NCI-H526 (cell line): Measurements from ENCODE around the gene HAO1.
"Not testable (repeated sequence)": the region's sequence is repeated elsewhere in the genome, so short reads cannot be mapped to it uniquely, and the experiment has no call there.

Experiments used
- DNase-seq, 2 experiments: peaks; one replicate each; lab custom pipeline; 2025; lab: John Stamatoyannopoulos, UW

Gene HAO1

DNA sequence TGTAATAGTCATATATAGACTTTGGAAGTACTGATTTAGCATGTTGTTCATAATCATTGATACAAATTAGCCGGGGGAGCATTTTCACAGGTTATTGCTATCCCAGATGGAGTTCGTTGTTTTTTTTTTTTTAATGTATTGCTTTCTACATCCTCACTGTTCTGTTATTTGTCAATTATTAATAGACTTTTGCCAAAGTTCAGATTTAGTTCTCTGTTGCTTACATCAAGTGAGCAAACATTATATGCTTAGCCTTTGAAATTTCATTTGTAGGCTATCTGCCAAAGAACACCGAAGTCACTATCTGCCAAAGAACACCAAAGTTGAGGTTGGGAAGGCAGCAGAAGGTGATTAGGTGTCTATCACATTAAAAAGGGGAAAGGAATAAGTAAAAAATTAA is at the start of gene HAO1:
TSS of gene HAO1 (minus strand) at position 118 of the 400 bp plus-strand sequence. CDS start at position 82, 36 bp downstream.
- no peak for DNase-seq

DNA sequence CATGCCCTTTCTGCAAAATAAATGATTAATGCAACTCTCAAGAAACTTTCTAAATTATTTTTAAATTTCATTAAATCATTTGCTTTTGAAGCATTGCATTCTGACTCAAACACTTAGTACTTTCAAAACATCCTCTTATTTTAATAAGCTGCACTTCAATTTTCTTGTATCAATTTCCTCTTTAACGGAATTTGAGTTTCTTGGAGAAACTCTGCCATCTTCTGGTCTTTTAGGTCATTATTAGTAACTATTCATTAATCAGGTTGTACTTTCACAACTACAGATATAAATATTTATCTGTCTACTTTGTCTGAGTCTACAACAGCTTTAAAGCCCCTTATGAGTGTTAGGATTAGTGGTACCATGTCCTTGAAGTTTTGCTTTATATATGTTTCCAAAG is 49.1 kb upstream of the HAO1 start:
- DNase-seq: no peak

DNA sequence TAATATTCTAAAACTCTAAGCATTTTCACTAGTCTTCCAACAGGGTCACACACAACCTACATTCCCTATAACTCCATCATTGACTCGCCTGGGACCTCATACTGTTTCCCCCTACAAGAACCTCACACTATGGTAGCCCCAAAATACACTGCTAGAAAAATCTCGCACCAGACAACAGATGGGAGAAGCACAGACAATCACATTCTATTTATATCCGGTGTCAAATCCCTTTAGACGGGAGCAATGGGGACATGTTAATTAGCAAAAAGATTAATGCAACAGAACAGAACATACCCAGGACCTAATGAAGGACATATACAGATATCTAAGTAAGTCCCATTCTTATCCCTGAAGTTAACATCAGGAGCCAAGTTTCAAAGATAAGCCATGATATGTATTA is 45.7 kb upstream of the HAO1 start:
- no peak for DNase-seq

DNA sequence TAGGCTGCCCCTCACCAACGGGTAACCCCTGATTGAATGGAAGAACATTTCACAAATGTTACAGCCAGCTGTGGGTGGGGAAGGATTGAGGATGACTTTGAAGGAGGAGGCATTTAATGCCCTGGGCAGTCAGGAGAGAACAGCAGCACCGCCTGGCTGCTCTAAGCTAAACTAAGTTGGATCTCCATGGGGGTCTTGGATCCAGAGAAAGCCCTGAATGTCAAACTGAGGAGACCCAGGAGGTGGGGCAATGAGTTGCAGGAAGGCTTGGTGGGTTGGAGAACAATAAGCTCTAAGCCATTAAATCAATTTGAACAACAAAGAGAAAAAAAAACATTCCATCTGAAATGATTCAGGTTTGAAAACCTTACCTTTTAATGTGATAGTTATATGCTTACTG is 43.9 kb upstream of the HAO1 start:
- DNase-seq: no peak

DNA sequence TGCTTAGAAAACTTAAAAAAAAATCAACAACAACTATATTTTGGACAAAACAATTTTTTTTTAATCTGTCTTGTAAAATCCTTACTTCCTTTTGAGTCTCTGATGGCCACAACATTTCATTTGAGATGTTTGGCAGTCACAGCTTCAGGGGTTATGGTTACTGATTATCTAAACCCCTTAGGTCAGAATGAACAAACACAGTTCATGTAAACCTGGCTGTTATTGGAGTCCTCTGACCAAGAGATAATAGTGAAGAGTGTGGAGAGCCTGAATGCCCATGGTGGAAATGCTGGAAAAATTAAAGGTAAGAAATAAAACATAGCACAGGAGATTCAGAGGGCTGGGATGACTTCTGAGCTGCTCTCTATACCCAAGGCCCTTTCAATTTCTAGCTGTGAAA is 41.1 kb upstream of the HAO1 start:
- DNase-seq: no peak

DNA sequence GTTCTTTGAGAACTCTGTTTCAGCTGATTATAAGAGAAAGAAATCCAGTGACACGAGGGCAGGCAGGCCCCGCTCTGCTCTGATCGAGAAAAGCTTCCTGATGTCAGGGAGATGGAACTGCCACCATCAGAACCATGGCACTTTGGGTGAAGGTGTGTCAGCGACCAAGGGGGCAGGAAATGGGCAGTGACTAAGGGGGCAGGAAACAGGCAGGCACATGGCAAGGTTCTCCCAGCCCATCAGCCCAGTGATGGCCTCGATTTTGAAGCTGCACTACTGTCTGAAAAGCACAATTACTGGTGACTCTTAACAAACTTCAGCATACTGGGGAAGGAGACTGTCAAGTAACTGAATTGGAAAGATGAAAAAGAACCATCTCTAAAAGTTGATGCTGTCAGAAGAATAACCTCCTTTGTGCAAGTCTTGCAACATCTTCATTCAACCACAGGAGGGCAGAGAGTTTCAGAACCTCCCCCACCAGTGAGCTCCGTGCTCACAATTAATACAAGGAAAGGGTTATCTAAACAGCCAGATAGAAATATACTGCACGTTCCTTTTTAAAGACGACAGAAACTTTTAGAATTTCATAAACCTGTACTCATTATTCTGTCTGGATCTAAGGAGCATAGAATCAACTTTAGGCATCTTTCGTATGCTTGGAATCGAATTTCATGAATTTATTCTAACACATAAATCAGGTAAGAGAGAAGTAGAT is 40.2 kb upstream of the HAO1 start:
- peak; percentile 27 to 51 for DNase-seq

DNA sequence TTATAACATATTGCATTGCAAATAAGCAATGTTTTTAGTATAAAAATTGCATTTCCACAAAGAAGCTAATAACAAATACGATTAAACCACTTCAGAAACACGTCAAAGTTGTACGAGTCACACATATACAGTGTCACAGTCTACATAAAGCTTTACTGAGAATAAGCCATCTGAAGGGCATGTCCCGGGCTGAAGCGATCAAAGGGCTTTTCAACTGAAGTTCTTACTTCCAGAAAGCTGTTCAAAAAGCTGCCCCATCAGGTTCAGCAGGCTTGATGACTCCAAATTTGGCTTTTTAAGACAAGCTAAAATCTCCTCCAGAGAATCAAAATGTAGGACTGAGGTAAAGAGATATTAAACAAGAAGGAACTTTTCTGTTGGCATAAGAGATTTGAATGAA is 37.5 kb upstream of the HAO1 start:
- no peak for DNase-seq

DNA sequence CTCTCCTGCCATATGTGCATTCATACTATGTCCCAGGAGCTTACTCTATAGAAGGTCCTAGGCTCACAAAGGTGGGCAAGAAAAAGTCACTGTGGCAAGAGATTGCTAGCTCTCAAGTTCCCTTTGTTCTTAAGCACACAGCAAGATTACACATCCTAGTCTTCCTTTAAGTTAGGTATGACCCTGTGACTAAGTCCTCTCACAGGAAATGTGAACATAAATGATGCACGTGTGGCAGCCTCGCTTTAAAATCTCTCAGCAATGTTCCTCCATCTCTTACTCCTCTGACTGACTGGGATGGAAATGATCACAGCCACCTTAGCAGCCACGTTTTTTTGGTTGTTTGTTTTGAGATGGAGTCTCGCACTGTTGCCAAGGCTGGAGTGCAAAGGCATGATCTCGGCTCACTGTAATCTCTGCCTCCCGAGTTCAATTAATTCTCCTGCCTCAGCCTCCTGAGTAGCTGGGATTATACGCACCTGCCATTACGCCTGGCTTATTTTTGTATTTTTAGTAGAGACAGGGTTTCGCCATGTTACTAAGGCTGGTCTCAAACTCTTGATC is 35.7 kb upstream of the HAO1 start:
- DNase-seq: no peak

DNA sequence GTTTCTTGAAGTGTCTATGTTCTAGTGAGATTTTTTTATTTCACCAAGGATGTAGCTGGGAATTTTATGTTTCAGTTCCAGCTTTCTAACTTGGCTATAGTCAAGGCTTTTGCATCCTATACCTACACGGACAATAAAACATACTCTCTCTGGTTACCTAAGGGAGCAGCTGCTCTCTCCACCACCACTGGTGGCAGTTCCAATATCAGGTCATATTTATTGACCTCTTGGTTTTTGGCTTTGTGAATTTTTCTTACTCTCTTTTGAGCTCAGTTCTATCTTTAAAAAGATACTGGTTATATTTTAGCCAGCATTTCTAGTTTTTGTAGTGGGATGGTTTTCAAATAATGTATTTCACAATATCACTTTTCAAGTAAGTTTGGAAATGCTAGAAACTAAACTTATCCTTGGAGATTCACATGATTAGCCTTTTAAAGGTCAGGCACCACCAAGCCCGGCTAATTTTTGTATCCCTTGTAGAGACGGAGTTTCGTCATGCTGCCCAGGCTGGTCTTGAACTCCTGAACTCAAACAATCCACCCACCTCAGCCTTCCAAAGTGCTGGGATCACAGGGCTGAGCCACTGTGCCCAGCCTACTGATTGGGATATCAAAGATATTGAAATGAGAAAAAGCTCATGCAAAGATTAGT is 34.7 kb upstream of the HAO1 start:
- no peak for DNase-seq

DNA sequence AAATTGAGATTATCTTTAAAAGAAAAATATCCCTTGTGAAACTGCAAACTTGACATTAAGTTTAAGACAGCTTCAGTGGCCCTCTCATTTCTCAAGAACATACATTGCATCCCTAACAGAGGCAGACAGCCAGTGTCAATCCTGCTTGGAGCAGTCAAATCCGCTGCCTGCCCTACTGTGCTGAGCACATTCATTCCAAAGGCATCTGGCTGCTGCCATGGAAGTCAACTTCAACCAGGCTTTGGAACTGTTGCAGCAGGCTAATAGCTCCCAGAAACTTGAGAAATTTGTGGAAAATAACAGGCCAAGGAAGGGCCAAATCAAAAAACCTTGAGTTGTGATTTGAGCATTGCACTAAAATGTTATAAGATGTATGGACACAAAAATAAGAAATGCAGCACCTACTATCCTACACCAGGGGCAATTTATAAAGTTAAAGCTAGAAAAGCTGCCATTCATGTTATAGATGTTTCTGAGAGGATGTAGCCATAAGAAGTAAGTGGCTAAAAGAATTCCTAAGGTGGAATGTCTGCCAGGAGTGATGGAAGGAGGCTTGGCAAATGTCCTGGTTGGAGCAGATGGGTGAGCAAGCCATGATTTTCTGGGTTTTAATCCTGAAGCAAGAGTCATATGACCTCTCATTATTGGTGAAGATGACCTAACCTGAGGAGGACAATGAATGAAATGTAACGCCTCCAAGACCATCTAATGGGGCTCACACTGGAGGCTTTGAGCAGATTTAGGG is 31.4 kb upstream of the HAO1 start:
- no peak for DNase-seq

DNA sequence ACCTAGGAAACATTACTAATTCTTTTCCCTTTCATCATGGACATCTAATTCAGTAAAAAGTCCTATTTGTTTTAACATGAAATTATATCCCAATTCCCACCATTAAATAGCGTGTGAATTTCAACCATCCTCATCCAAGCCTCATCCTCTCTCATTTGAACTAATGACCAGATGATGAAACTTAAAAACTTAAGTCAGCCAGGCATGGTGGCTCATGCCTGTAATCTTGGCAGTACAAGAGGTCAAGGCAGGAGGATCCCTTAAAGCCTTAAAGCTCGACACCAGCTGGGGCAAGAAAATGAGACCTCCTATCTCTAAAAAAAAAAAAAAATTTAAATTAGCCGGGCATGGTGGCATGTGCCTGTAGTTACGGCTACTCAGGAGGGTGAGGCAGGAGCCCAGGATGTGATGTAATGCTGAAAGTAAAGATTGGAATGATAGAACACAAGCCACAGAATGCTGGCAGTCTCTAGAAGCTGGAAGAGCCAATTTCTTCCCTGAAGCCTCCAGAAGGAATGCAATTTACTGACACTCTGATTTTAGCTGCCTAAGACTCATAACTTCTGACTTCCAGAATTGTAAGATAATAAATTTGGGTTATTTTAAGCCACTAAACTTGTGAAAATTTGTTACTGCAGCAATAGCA is 27.1 kb upstream of the HAO1 start:
- no peak for DNase-seq

DNA sequence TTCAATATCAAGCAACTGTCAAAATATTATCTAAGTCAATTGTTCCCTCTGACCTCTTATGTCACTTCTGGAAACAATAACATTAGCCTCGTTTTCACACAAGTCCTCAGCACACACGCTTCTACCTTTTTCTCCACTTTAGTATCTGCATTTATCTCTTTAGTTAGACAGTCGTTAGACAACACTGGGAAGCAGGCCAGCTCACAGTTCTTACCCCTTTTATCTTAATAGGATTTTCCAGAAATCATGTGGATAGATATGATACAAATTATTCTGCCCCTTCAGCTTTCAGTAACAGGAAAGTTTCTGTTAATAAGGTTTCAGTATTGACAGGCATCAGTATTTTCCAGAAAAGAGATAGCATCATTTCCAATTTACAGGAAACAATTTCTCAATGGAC is 25.9 kb upstream of the HAO1 start:
- DNase-seq: no peak

DNA sequence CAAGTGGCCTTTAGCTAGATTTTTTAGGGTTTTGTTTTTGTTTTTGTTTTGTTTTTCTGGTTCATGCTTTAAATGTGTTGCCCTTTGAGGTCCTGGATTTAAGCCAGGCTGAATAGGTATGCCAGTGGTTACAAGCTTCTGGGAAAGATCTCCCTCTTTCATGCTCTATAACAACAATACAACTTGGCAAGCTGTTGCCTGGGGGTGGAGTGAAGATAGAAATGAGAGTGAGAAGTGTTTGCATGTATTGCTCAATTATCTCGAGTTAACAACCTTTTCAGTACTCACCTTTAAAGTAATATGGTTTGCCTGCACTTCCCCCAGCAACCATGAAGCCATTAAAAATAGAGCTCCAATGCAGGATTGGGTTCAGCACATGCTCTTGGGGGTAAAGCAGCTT is 19.2 kb upstream of the HAO1 start:
- DNase-seq: no peak

DNA sequence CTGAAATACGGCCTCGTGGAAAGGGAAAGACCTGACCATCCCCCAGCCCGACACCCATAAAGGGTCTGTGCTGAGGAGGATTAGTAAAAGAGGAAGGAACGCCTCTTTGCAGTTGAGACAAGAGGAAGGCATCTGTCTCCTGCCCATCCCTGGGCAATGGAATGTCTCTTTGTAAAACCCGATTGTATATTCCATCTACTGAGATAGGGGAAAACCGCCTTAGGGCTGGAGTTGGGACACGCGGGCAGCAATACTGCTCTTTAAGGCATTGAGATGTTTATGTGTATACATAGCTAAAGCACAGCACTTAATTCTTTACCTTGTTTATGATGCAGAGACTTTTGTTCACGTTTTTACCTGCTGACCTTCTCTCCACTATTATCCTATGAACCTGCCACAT is 16.3 kb upstream of the HAO1 start:
- DNase-seq: not testable (repeated sequence)

DNA sequence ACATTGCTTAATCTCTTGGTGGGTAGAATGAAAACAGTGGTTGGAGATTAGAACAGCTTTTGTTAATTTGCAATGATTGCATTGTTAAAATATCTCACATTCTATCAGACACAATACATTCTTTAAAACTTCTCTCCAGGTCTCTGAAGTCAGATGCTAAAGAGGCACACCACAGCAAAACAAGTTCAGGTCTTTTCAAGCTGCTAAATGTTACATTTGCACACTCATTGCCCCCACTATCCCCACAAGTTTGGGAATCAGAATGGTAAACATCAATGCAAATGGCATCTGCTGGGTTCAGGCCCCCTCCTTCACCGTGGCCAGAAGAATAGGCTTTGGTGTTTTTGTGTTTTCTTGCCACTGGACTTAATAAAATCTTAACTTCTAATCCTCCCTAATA is 10.1 kb upstream of the HAO1 start:
- DNase-seq: no peak

DNA sequence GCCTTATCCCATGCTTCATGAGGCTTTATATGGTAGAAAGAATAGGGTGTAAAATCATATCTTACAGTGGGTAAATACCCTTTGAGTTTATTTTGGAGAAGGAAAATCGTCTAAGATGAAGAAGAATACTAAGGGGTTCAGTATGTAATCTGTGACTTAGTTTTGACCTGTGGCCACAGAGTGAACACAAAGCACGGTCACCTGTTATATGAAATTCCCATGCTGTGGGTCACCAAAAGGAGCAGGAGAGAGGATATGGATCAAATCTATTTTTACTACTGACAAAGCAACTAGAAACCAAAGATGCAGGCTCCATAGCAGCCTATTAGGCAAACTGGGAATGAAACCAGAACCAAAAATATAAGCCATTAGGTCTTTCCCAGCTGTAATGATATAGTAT is 3.6 kb upstream of the HAO1 start:
- DNase-seq: no peak

DNA sequence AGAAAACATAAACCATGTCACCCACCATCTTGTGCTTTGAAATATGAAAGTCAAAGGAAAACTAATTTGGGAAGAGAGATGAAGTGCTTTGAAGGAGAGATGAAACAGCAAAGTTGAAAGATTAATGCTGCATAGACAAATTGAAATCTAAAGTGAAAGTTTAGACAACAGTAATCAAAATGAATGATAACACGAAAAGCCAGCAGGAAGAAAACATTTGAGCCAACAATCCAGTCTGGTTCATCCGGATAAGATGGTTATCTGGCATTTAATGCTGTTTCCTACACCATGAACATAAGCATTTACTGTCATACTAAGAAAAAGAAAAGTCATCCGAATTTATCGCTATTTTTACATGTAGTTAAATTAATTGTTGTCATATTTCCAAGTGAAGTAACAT is 595 bp downstream of the HAO1 start:
- DNase-seq: no peak

DNA sequence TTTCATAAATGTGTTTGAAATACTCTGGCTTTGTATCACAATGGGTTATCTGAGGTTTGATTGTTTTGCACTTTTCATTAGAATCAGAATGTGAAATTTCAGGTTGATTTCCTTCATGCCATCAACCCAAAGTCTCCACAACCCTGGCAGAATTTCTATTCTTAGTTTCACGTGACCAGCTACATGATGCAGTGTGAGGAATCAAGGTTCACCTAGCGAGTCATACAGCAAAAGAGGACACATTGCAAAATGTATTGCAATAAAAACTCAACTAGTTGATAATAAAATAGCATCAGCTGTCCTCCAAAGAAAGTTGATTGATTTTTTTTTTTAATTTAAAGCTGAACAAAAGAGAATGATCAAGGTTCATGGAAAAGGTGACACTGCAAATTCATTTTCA is 2.2 kb downstream of the HAO1 start:
- DNase-seq: no peak

DNA sequence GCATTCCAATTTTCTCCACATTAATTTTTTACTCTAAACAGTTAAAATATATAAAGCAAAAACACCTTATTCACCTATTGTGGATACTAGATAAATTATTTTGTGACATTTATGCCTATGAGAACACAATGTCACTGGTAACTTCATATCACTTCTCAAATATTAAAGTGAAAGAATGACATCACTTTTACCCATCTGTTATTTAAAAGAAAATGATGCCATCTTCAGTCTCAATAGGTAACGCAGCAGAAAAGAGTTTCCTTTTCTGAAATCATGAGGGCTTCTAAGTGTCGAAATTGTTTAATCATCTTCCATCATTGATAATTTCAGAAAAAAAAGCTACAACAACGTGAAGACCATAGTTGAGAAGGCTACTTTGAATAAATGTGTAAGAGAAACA is 2.9 kb downstream of the HAO1 start:
- DNase-seq: no peak

DNA sequence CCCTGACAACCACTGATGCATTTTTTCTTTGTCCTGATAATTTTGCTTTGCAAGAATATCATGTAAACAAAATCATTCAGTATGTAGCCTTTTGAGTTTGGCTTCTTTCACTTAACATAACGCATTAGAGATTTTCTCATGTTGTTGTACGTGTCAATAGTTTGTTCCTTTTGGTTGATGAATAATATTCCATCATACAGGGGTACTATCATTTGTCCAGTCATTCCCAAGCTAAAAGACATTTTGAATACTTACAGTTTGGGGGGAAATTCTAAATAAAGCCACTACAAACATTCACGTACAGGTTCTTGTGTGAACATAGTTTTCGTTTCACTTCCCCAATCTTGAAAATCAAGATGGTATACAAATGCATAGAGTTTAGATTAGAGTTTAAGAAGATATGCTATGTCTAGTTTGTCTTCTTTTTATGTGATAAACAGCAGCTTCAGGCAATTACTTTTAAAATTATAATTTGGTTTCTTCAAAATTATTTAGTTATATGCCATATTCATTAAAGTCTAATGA is 5.2 kb downstream of the HAO1 start:
- no peak for DNase-seq

DNA sequence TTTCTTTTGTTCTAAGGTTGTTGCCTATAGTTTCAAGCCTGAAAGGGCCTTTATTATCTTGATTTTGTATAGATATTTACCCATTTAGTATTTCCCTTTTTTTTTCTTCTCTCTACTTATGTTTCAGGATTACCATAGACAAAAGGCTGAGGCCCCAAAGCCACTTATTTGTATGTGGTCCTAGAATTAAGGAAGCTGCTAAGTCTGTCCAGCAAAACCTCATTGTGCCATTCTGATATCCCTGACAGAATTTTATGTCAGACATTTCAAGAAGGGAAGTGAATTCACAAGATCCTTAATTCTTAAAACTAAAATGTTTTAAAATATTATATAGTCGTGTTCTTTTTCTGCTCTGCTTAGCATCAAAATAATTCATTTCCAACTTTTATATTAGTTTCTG is 6.9 kb downstream of the HAO1 start:
- no peak for DNase-seq

DNA sequence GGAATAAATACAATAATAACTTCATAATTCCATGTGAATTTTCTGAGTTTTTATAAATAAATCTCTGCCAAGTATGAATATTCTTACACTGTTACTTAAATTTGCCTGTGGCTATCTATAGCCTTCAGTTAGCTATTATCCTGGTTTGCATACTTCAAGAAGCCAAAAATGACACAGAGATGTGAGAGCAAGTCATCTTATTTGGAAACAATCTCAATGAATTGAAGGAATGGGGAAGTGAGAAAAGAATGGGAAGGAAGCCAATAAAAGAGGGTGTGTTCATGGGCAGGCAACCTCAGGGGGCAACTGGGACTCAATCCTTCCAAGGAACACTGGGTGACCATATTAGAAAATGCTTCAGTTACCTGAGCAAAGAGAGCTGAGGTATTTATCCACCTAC is 9.9 kb downstream of the HAO1 start:
- no peak for DNase-seq
